Caco-2 (cell line): Measurements from ENCODE around the gene PIK3C2A. TPM values are rescaled to one million over a fixed set of nuclear protein-coding genes. Genes with fewer than 3 reads are reported as not detected.

Experiments
- BruUV-seq: library from RNA; stranded (reverse); fragments of 400-500 nt; replicated peaks from 2 replicates; lab custom pipeline; 2021; lab: Mats Ljungman, UMichigan
- CTCF ChIA-PET: fragments of 300-600 bp; sonication (Branson Sonifier 250); formaldehyde crosslinking; loops from one replicate; lab custom pipeline; 2022; ENCODE audit warnings: antibody characterized with exemption; lab: Charles Lee
- POLR2A ChIA-PET: fragments of 300-600 bp; sonication (Branson Sonifier 250); formaldehyde crosslinking; loops from one replicate; lab custom pipeline; 2022; ENCODE audit warnings: antibody characterized with exemption; lab: Charles Lee
- DNase-seq, 2 experiments: peaks; one replicate each; pipeline versions ENCODE4 v3.0.0 to v3.0.0-alpha.2; 2020 to 2022
- H3K27me3 ChIP-seq: replicated peaks from 2 replicates; pipeline ENCODE4 v1.6.0; 2011; ENCODE audit warnings: low read length; ENCODE audit not compliant: control insufficient read depth, insufficient read depth
- H3K36me3 ChIP-seq: 2 replicates; pipeline ENCODE4 v1.5.1; 2011; ENCODE audit warnings: low read length; ENCODE audit not compliant: control insufficient read depth, insufficient read depth
- H3K4me1 ChIP-seq: fragments of 250-450 bp; sonication (Bioruptor Pico); 2 replicates; pipeline ENCODE4 v1.5.1; 2020; ENCODE audit warnings: mild to moderate bottlenecking
- H3K4me3 ChIP-seq: 2 replicates; pipeline ENCODE4 v1.5.1; 2011; ENCODE audit warnings: low read depth, mild to moderate bottlenecking, control low read depth, low read length
- H3K9me3 ChIP-seq: fragments of 250-450 bp; sonication (Bioruptor Pico); 2 replicates; pipeline ENCODE4 v1.5.1; 2020; ENCODE audit warnings: mild to moderate bottlenecking, moderate library complexity
- H3K27ac Mint-ChIP-seq: one replicate; pipeline ENCODE4 v1.8.0; 2022; ENCODE audit warnings: mixed read lengths; ENCODE audit not compliant: unreplicated experiment
- H3K27me3 Mint-ChIP-seq: one replicate; pipeline ENCODE4 v1.8.0; 2022; ENCODE audit warnings: mixed read lengths; ENCODE audit not compliant: insufficient read depth, unreplicated experiment
- H3K36me3 Mint-ChIP-seq: one replicate; pipeline ENCODE4 v1.8.0; 2022; ENCODE audit warnings: mild to moderate bottlenecking, mixed read lengths; ENCODE audit not compliant: insufficient read depth, unreplicated experiment
- H3K4me1 Mint-ChIP-seq: one replicate; pipeline ENCODE4 v1.8.0; 2022; ENCODE audit warnings: low read depth, mixed read lengths; ENCODE audit not compliant: unreplicated experiment
- H3K4me3 Mint-ChIP-seq: one replicate; pipeline ENCODE4 v1.8.0; 2022; ENCODE audit warnings: mild to moderate bottlenecking, moderate library complexity, mixed read lengths; ENCODE audit not compliant: unreplicated experiment
- H3K9me3 Mint-ChIP-seq: one replicate; pipeline ENCODE4 v1.8.0; 2022; ENCODE audit warnings: mixed read lengths; ENCODE audit not compliant: unreplicated experiment
- CTCF ChIP-seq, 2 experiments: fragments of 200-600 bp in 1 of 2; IDR thresholded peaks; 1 replicate in 1 of 2; 2 replicates in 1 of 2; pipeline versions ENCODE4 v1.5.1 to v1.8.0; 2011 to 2022; ENCODE audit warnings: antibody characterized with exemption in 1 of 2, control low read depth in 1 of 2, inconsistent platforms in 1 of 2, low read depth in 1 of 2, low read length in 1 of 2, mild to moderate bottlenecking in 1 of 2, moderate library complexity in 1 of 2; ENCODE audit not compliant: insufficient read depth in 1 of 2, severe bottlenecking in 1 of 2, unreplicated experiment in 1 of 2
- intact Hi-C: fragments of 100-400 bp; cut with micrococcal nuclease; formaldehyde crosslinking; loops from one replicate; pipeline ENCODE4 v1.10.0; 2022; ENCODE audit not compliant: unreplicated experiment
- total RNA-seq: library from RNA; stranded (reverse); gene quantifications from 2 replicates; pipeline ENCODE4 v1.2.3, GENCODE V29; 2022

The PIK3C2A gene
- total RNA-seq, 1 experiment from 2014 or later = 138 TPM

GRCh38 chr11:17224727-17225126, 16.9 kb upstream of the PIK3C2A start:
- TF ChIP-seq CTCF (IDR thresholded peaks at IDR 0.05; ENCODE audit: insufficient read depth in 1 of 2, low read depth in 1 of 2, low read length in 1 of 2, severe bottlenecking in 1 of 2, unreplicated experiment in 1 of 2) = no peak
- intact Hi-C loops = no loop called here
- H3K4me1 ChIP-seq = peaks cover 10% of the 10 kb centered on the region
- Mint-ChIP-seq H3K27ac (no peak overlapping the region), H3K9me3 (no peaks in the 10 kb centered on the region), H3K27me3 (no peaks in the 10 kb centered on the region), H3K4me1 (peaks cover 19% of the 10 kb centered on the region), H3K36me3 (no peaks in the 10 kb centered on the region), H3K4me3 (no peak overlapping the region)
- no TSS peak for BruUV-seq
- H3K36me3 ChIP-seq = peaks cover 1% of the 10 kb centered on the region; the same call in 1 of the 2 replicates
- H3K9me3 ChIP-seq = no peaks in the 10 kb centered on the region
- ChIA-PET CTCF (no interaction called here), POLR2A (interaction anchor here (0.5 kb wide), 1 partner anchor 47 kb away, joined by 4 read pairs; no protein-coding TSS in a partner anchor)
- no peak for DNase-seq
- H3K4me3 ChIP-seq = no peak overlapping the region
- no peaks in the 10 kb centered on the region for H3K27me3 ChIP-seq

- no peaks in the 10 kb centered on the region for H3K27me3 ChIP-seq
- Mint-ChIP-seq H3K27ac (no peak overlapping the region), H3K9me3 (no peaks in the 10 kb centered on the region), H3K4me3 (no peak overlapping the region), H3K36me3 (no peaks in the 10 kb centered on the region), H3K4me1 (peaks cover 19% of the 10 kb centered on the region), H3K27me3 (no peaks in the 10 kb centered on the region)
- peaks cover 17% of the 10 kb centered on the region for H3K4me1 ChIP-seq
- BruUV-seq = no TSS peak
- intact Hi-C loops = no loop called here
- no peak for DNase-seq
- ChIA-PET CTCF (interaction anchor here (0.6 kb wide), 2 partner anchors 49 to 519 kb away, joined by 3 to 5 read pairs; no protein-coding TSS in a partner anchor), POLR2A (interaction anchor here (2.1 kb wide), 1 partner anchor 13 kb away, joined by 20 read pairs; no protein-coding TSS in a partner anchor)
- no peaks in the 10 kb centered on the region for H3K9me3 ChIP-seq
- H3K4me3 ChIP-seq = no peak overlapping the region
- no peak for TF ChIP-seq CTCF (IDR thresholded peaks at IDR 0.05; ENCODE audit: insufficient read depth in 1 of 2, low read depth in 1 of 2, low read length in 1 of 2, severe bottlenecking in 1 of 2, unreplicated experiment in 1 of 2)
- H3K36me3 ChIP-seq = peaks cover 1% of the 10 kb centered on the region; the same call in 1 of the 2 replicates
Observed at GRCh38 chr11:17221968-17222367, 14.2 kb upstream of the PIK3C2A start.

GRCh38 chr11:17219016-17219415, 11.2 kb upstream of the PIK3C2A start:
- DNase-seq = no peak
- TF ChIP-seq CTCF (IDR thresholded peaks at IDR 0.05; ENCODE audit: insufficient read depth in 1 of 2, low read depth in 1 of 2, low read length in 1 of 2, severe bottlenecking in 1 of 2, unreplicated experiment in 1 of 2) = no peak
- Histone ChIP-seq H3K4me3 (no peak overlapping the region), H3K36me3 (peaks cover 1% of the 10 kb centered on the region; the same call in 1 of the 2 replicates), H3K4me1 (peaks cover 17% of the 10 kb centered on the region), H3K9me3 (0 out of 2 replicates have a peak, but pooled peaks cover 5% of the 10 kb centered on the region), H3K27me3 (no peaks in the 10 kb centered on the region)
- Mint-ChIP-seq H3K27me3 (no peaks in the 10 kb centered on the region), H3K36me3 (no peaks in the 10 kb centered on the region), H3K4me3 (no peak overlapping the region), H3K4me1 (peaks cover 12% of the 10 kb centered on the region), H3K27ac (no peak overlapping the region), H3K9me3 (peaks cover 6% of the 10 kb centered on the region)
- intact Hi-C loops = no loop called here
- POLR2A ChIA-PET = no interaction called here
- BruUV-seq = no TSS peak
- CTCF ChIA-PET = no interaction called here
